ENCODE data around the gene INPP4A.

INPP4A gene

GRCh38 chr2:98489486-98489885, 44.8 kb downstream of the INPP4A start:
- in situ Hi-C loops (cut with MboI; ENCODE audit: low sequenced_read_pairs), result no loop called here

DNA sequence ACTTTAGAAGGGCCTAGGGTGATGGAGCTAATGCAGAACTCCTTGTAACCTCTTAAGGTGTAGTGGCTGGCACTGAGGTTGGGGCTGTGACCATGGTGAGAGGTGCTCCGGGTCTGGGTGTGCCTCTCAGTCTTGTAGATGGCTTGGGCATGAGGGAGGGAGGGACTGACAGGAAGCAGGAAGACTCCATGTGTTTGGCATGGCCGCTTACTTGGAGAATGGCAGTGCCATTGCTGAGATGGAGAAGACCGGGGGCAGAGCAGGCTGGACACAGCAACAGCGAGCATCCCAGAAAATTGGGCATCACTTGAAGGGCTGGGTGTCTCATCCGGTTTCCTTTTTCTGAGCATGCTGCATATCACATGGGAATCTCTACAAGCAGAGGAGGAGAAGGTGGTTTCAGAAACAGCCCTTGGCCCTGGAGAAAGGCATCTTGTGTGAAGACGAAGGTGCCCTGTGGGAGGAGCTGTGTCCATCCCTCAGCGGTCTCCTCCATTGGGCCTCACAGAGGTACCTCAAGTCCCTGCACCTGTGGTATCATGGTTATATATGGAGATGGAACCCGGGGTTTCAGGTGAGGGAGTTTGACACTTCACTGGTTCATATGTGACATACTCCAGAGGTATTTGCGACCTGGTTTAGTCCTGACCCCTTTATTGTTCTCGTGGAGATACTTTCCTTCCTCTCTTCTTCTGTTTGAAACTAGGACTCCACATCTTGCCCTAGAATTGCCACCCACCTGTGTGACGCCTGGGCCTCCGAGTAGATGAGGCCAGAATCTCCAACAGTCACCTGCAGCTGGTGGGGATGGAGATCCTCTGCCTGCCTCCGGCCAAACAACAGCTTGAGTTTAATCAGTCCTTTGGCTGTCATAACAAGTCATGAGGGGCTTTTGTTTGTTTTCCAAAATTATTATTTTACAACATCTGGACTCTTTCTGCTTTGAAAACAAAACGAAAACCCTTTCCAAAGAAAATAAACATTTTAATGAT, 45.6 kb downstream of the INPP4A start:
- in situ Hi-C loops (cut with MboI; ENCODE audit: low sequenced_read_pairs), result no loop called here

DNA sequence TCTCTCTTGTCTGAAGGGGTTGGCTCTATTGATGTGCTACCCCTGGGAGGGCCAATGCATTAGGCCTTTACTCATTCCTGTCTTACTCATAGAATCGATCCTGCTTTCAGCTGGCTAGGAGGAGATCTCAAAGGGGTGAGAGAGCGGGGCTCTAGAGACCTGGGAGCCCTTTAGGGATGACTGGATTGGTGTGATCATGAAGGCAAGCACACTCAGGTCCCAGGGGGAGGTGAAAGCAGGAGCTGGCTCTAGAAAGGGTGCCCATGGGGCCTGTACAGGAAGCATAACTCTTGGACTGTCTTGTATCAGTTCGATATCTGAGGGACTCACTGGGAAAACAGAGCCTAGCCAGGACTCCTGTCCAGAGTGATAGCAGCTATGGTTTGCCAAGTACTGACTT, 47.8 kb downstream of the INPP4A start:
- in situ Hi-C loops (cut with MboI; ENCODE audit: low sequenced_read_pairs), result no loop called here

- in situ Hi-C loops (cut with MboI; ENCODE audit: low sequenced_read_pairs), result no loop called here
Observed at GRCh38 chr2:98494699-98495098, 50.0 kb downstream of the INPP4A start.

- in situ Hi-C loops (cut with MboI; ENCODE audit: low sequenced_read_pairs), result no loop called here
Observed at GRCh38 chr2:98496750-98497493, 52.3 kb downstream of the INPP4A start.

GRCh38 chr2:98498703-98499440, 54.2 kb downstream of the INPP4A start:
- in situ Hi-C loops (cut with MboI; ENCODE audit: low sequenced_read_pairs), result no loop called here

GRCh38 chr2:98500561-98500960, 55.9 kb downstream of the INPP4A start:
- in situ Hi-C loops (cut with MboI; ENCODE audit: low sequenced_read_pairs), result no loop called here

DNA sequence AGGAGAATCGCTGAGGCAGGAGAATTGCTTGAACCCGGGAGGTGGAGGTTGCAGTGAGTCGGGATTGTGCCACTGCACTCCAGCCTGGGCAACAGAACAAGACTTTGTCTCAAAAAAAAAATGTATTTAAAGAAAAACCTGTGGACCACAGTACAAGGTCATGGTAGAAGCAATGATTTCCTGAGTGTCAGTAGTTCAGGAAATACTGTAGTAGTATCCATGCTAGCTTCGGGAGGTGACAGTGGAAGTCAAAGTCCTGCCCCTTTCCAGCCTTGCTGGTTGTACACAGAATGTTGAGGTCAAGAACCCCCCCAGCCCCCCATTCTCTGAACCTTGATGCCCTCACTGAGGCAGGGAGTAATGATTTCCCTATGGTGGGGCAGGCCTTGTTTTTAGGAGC, 56.6 kb downstream of the INPP4A start:
- in situ Hi-C loops (cut with MboI; ENCODE audit: low sequenced_read_pairs), result no loop called here

DNA sequence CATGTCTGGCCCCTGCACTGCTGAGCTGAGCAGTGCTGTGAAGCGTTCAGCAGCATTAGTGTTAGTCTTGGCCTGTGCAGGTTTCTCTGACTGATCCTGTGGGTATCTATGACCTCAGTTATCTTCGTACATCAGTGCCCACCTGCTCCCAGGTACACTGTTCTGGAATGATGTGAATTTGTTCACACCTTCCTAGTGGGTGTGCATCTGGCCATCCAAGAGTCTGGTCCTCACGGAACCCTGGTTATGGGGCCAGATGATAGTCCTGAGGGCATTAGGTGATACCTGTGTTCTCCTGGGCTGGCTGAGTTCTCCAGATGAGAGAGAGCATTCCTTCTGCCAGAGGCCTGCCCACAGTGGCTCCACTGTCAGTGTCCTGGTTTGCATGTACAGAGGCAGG, 57.2 kb downstream of the INPP4A start:
- in situ Hi-C loops (cut with MboI; ENCODE audit: low sequenced_read_pairs), result no loop called here

GRCh38 chr2:98502556-98503335, 58.1 kb downstream of the INPP4A start:
- in situ Hi-C loops (cut with MboI; ENCODE audit: low sequenced_read_pairs), result no loop called here

DNA sequence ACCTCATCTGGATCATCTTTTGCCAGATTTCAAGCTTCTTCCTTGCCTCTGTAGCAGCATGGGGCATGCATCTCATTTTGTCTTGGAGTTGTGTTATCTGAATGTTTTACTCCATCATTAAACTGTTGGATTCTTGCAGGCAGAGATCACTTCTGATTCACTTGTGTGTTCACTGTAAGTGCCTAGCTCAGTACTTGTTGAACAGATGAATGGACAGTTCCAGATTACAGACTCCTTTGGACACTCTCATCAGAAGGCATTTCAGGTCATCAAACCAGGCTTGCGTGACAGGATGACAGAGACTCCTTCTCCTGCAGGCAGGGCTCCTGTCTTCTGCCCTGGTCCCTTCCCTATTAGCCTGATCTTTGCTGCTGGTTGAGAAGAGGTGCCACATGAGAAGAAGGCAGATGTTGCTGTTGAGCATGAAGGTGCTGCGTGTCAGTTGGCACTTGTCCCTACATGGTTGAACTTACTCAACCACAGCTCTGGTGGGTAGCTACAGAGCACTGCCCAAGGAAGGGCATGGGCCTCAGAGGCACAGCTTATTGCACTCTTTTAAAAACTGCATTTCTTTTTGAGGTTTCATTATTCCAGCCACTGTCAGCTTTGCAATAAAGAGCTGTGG, 58.9 kb downstream of the INPP4A start:
- in situ Hi-C loops (cut with MboI; ENCODE audit: low sequenced_read_pairs), result no loop called here

DNA sequence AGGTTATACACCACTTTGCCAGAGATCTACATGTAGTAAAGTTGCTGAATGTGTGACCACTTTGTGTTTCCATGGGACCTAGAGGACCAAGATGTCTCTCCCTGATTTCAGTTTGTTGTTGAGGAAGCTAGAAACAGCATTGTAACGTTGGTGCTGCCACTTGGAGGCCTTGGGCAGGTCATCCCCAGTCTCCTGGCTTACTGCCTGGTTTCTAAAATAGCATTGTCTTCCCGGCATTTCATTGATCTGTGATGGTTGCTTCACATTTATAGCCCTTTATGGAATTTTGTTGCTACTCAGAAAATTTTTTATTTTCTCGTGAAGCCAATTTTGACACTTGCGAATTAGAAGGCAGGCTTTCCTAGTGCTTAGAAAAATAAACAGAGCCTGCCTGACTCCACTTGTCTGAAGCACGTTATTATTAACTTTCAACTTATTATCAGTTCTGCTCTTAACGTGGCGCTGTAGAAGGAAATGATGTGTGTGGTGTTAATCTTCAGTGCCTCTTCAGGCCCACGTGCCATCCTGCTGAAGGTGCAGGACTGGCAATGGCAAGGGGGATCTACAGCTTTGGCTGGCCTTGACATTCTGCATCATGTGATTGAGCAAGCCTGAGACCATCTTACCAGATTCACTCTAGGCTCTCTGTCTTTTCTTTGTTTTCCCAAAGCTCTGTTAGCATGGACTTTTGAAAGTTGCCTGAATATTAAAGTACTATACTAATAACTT, 59.9 kb downstream of the INPP4A start:
- in situ Hi-C loops (cut with MboI; ENCODE audit: low sequenced_read_pairs), result no loop called here

DNA sequence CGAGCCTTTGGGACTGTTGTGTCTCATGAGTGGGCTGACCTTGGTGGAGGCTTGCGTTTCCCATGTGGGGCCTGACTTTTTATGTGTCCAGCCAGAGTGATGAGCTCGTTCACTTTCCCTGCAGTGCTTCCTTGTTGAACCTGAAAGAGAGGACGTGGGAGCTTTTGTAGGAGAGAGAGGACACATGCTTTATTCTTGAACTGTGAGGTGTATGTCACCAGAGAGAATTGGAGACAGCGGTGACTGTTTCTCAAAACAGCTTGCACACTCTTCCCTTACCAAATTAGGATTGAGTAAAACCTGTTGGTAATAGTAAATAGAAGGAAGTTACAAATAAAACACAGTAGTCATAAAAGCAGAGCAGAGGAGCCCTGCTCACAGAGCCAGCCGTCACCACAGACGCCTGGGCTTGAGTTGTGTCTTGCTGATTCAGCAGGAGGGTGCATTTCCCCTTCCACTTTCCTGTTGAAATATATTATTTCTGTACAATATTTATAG, 60.7 kb downstream of the INPP4A start:
- in situ Hi-C loops (cut with MboI; ENCODE audit: low sequenced_read_pairs), result no loop called here

DNA sequence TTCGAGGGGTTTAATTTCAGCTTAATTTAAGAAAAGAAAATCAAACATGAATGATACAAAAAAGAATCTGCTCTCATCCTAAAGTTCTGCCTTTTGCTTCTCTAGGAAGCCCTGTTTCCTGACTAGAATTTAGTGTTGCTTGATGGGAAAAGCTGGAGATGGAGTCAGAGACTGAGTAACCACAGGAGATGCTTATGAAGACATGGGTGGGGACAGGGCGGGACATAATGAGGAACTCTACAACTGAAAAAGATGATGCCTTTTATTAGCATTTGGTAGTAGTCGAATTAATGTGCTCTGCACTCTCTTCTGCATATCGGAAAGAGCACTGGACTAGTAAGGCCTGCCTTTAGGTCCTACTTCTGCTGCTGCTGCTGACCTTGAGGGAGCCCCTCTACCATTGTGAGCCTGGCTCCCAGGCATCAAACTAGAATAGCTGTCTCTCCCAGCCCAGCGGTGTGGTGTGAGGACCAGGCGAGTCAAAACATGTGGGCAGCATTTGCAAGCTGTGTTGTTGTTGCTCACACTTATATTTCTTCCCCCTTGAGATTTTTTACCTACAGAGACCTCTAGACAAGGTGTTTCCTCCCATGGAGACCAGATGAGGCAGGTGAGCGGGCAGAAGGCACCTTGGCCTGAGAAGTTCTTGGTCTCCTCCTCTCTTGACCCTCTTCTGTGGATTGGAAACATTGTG, 61.5 kb downstream of the INPP4A start:
- in situ Hi-C loops (cut with MboI; ENCODE audit: low sequenced_read_pairs), result no loop called here

DNA sequence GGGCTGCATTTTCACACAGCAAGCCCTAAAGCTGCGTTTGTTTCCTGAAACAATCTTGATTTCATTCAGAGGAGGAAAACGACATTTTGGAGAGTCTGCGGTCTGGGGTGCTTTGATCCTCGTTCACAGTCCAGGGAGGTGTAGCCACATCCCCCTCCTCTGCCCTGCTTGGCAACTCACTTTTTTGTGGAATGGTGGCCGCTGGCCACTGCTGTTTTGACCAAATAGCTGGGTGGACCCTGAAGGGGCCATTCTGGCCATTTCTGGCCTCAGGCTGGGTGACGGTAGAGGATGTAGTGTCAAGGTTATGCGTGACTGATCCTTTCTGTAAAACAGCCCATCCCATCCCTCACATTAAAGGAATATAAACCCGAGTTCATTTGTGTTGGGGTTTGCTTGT, 62.2 kb downstream of the INPP4A start:
- in situ Hi-C loops (cut with MboI; ENCODE audit: low sequenced_read_pairs), result no loop called here

DNA sequence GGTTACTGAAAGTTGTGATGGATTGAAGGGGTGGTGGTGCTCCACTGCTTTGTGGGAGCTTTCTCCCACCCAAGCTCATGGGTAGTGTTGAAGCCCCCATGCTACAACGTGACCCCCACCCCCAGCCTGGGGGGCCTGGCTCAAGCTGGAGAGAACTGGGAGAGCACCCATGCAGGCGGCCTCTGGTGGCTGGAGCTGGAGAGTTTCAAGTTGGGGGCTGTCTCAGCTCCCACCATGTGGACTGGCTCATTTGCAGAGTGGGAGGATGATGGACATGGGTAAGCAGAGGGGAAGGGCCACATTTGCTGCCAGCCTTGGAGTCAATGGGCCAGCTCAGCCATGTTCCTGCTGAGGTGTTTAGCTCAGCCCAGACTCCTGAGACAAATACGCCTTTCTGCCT, 62.8 kb downstream of the INPP4A start:
- in situ Hi-C loops (cut with MboI; ENCODE audit: low sequenced_read_pairs), result no loop called here

- in situ Hi-C loops (cut with MboI; ENCODE audit: low sequenced_read_pairs), result no loop called here
Observed at GRCh38 chr2:98507891-98508708, 63.4 kb downstream of the INPP4A start.

GRCh38 chr2:98508709-98509066, 64.0 kb downstream of the INPP4A start:
- in situ Hi-C loops (cut with MboI; ENCODE audit: low sequenced_read_pairs), result no loop called here

Measured in HL-60/S4 (cell line).